Prostate gland (tissue), 2 donors: ENCODE measurements around the gene SMIM8. TPM values are rescaled to one million over a fixed set of nuclear protein-coding genes. Genes with fewer than 3 reads are reported as not detected.

Source experiments
- DNase-seq: peaks from one replicate; pipeline ENCODE4 v3.0.0-alpha.2; 2019; ENCODE audit warnings: low spot score
- H3K27ac ChIP-seq, 2 donors: fragments of 200-600 bp; sonication (generic); 2 replicates each; pipeline ENCODE4 v1.5.1; 2017 to 2019
- H3K27me3 ChIP-seq: fragments of 200-600 bp; sonication (generic); replicated peaks from 2 replicates; pipeline ENCODE4 v1.5.1; 2019; ENCODE audit not compliant: insufficient read depth
- H3K36me3 ChIP-seq, 2 donors: fragments of 200-600 bp; sonication (generic); 1 replicate in 1 of 2; 2 replicates in 1 of 2; pipeline versions ENCODE4 v1.5.1 to v1.8.1; 2017 to 2019
- H3K4me1 ChIP-seq: fragments of 200-600 bp; sonication (generic); replicated peaks from 2 replicates; pipeline ENCODE4 v1.5.1; 2019
- H3K4me3 ChIP-seq, 2 donors: fragments of 200-600 bp; sonication (generic); 2 replicates each; pipeline ENCODE4 v1.5.1; 2017 to 2019
- H3K9me3 ChIP-seq: fragments of 200-600 bp; sonication (generic); 2 replicates; pipeline ENCODE4 v1.5.1; 2017
- CTCF ChIP-seq, 4 experiments: fragments of 200-600 bp in 2 of 4; fragments of 450-650 bp in 2 of 4; sonication (generic) in 2 of 4; IDR thresholded peaks; 1 replicate in 3 of 4; 2 replicates in 1 of 4; pipeline ENCODE4 v1.5.1; 2016 to 2019; ENCODE audit warnings: antibody characterized with exemption in 4 of 4, mild to moderate bottlenecking in 2 of 4, moderate library complexity in 2 of 4
- POLR2A ChIP-seq: fragments of 450-650 bp; IDR thresholded peaks from one replicate; pipeline ENCODE4 v1.6.1; 2016; ENCODE audit warnings: antibody characterized with exemption, mild to moderate bottlenecking
- POLR2AphosphoS5 ChIP-seq: sonication (generic); formaldehyde crosslinking; IDR thresholded peaks from one replicate; pipeline ENCODE4 v1.6.1; 2017; ENCODE audit warnings: antibody characterized with exemption
- WGBS: methylation state at CpG from one replicate; pipeline ENCODE4 v1.1.5; 2018; 5-methylcytosine and 5-hydroxymethylcytosine counted together
- intact Hi-C: fragments of 100-400 bp; cut with DNase I; formaldehyde crosslinking; loops from one replicate; pipeline ENCODE4 v1.14.2; 2022
- total RNA-seq, 2 donors: library from RNA; depleted of rRNA; stranded (reverse); fragments of >200 nt; gene quantifications; one replicate each; pipeline ENCODE4 v1.1.0, GENCODE V29; 2016

Gene SMIM8
- total RNA-seq, 2 donors from 2014 or later, result 6.1 to 12.9 TPM

- intact Hi-C loops, result no loop called here
- Histone ChIP-seq H3K4me3 (no peak overlapping the region), H3K4me1 (no peaks in the 10 kb centered on the region), H3K27ac (no peak overlapping the region), H3K36me3 (no peaks in the 10 kb centered on the region), H3K9me3 (no peaks in the 10 kb centered on the region), H3K27me3 (no peaks in the 10 kb centered on the region)
- DNase-seq, result no peak
- WGBS, result 96% methylated on average over 2 of the region's 2 CpGs
- TF ChIP-seq CTCF (IDR thresholded peaks at IDR 0.05) (no peak), POLR2A (no peak)
Measured at GRCh38 chr6:87349896-87350295, 27.5 kb downstream of the SMIM8 start.

GRCh38 chr6:87350516-87350915 is 28.1 kb downstream of the SMIM8 start:
- DNase-seq, result no peak
- H3K36me3 ChIP-seq, result no peaks in the 10 kb centered on the region

GRCh38 chr6:87351583-87351982 is 29.2 kb downstream of the SMIM8 start:
- no peaks in the 10 kb centered on the region for H3K36me3 ChIP-seq
- no peaks in the 10 kb centered on the region for H3K27me3 ChIP-seq
- no peaks in the 10 kb centered on the region for H3K4me1 ChIP-seq
- intact Hi-C loops, result no loop called here
- no peak overlapping the region for H3K4me3 ChIP-seq
- H3K9me3 ChIP-seq, result no peaks in the 10 kb centered on the region
- WGBS, result 92% methylated on average over 1 of the region's 1 CpG
- H3K27ac ChIP-seq, result no peak overlapping the region
- TF ChIP-seq CTCF (IDR thresholded peaks at IDR 0.05) (no peak), POLR2A (no peak), POLR2AphosphoS5 (no peak)
- DNase-seq, result no peak

More at GRCh38 chr6:87350516-87350915, 28.1 kb downstream of the SMIM8 start:
- TF ChIP-seq POLR2A (no peak), POLR2AphosphoS5 (no peak), CTCF (IDR thresholded peaks at IDR 0.05) (no peak)
- Histone ChIP-seq H3K9me3 (no peaks in the 10 kb centered on the region), H3K4me3 (no peak overlapping the region), H3K27ac (no peak overlapping the region), H3K4me1 (no peaks in the 10 kb centered on the region), H3K27me3 (no peaks in the 10 kb centered on the region)
- intact Hi-C loops, result no loop called here

- Histone ChIP-seq H3K4me1 (no peaks in the 10 kb centered on the region), H3K9me3 (no peaks in the 10 kb centered on the region), H3K27me3 (no peaks in the 10 kb centered on the region), H3K36me3 (no peaks in the 10 kb centered on the region), H3K4me3 (no peak overlapping the region), H3K27ac (no peak overlapping the region)
- intact Hi-C loops, result no loop called here
- DNase-seq, result no peak
- 95% methylated on average over 4 of the region's 4 CpGs for WGBS
- TF ChIP-seq POLR2AphosphoS5 (no peak), POLR2A (no peak), CTCF (IDR thresholded peaks at IDR 0.05) (no peak)
Measured at GRCh38 chr6:87356181-87356580, 33.8 kb downstream of the SMIM8 start.

GRCh38 chr6:87357479-87358196 is 35.2 kb downstream of the SMIM8 start:
- TF ChIP-seq POLR2A (no peak), POLR2AphosphoS5 (no peak), CTCF (IDR thresholded peaks at IDR 0.05) (no peak)
- H3K36me3 ChIP-seq, result no peaks in the 10 kb centered on the region
- 84% methylated on average over 3 of the region's 3 CpGs for WGBS
- DNase-seq, result no peak
- H3K9me3 ChIP-seq, result no peaks in the 10 kb centered on the region
- no peak overlapping the region for H3K27ac ChIP-seq
- intact Hi-C loops, result no loop called here
- no peak overlapping the region for H3K4me3 ChIP-seq
- no peaks in the 10 kb centered on the region for H3K27me3 ChIP-seq
- no peaks in the 10 kb centered on the region for H3K4me1 ChIP-seq
